Measurements from ENCODE around the gene PPP1R13B. TPM values are rescaled to one million over a fixed set of nuclear protein-coding genes. Genes with fewer than 3 reads are reported as not detected.

Gene PPP1R13B
- total RNA-seq, 1 experiment from 2014 or later, result 10.3 TPM

- TF ChIP-seq ZBTB21 (CRISPR knock-in tag; IDR thresholded peaks at IDR 0.05; ENCODE audit: borderline replicate concordance) (0 out of 2 replicates have a peak, but pooled peaks have one; percentile 54), MXD4 (CRISPR knock-in tag; IDR thresholded peaks at IDR 0.05; ENCODE audit: borderline replicate concordance) (no peak), ZNF121 (CRISPR knock-in tag; IDR thresholded peaks at IDR 0.05) (peak; percentile 96), USF2 (CRISPR knock-in tag; IDR thresholded peaks at IDR 0.05) (peak; percentile 17; the same call in 1 of the 2 replicates), ZNF281 (CRISPR knock-in tag; IDR thresholded peaks at IDR 0.05) (0 out of 2 replicates have a peak, but pooled peaks have one; percentile 13), ZSCAN18 (CRISPR knock-in tag; IDR thresholded peaks at IDR 0.05) (no peak), MLX (CRISPR knock-in tag; IDR thresholded peaks at IDR 0.05) (no peak), IRF1 (CRISPR knock-in tag; IDR thresholded peaks at IDR 0.05) (no peak)
These were observed 24.5 kb upstream of the PPP1R13B start (continued) for GRCh38 chr14:103871596-103872480.

GRCh38 chr14:103870891-103871595 lies 23.7 kb upstream of the PPP1R13B start:
- Mint-ChIP-seq H3K4me1 (peaks cover 11% of the 10 kb centered on the region), H3K27me3 (ENCODE audit: low read depth) (no peaks in the 10 kb centered on the region), H3K27ac (no peak overlapping the region), H3K9me3 (no peaks in the 10 kb centered on the region), H3K36me3 (no peaks in the 10 kb centered on the region), H3K4me3 (peak overlapping the region; percentile 55)
- ChIA-PET POLR2A (no interaction called here), CTCF (no interaction called here)
- ATAC-seq (no peak), DNase-seq (ENCODE audit: low spot score) (no peak)
- no peak for TF ChIP-seq ZNF281 (CRISPR knock-in tag; IDR thresholded peaks at IDR 0.05)
- no peak for TF ChIP-seq SOX15 (CRISPR knock-in tag; IDR thresholded peaks at IDR 0.05)
- TF ChIP-seq GTF2I (CRISPR knock-in tag; conservative IDR thresholded peaks at IDR 0.05), result no peak
- no peak for TF ChIP-seq USF1 (CRISPR knock-in tag; IDR thresholded peaks at IDR 0.05)
- no peak for TF ChIP-seq ZNF423 (CRISPR knock-in tag; IDR thresholded peaks at IDR 0.05)
- no peak for TF ChIP-seq FOXK1 (CRISPR knock-in tag; IDR thresholded peaks at IDR 0.05)
- no peak for TF ChIP-seq JUN (CRISPR knock-in tag; IDR thresholded peaks at IDR 0.05)
- no peak for TF ChIP-seq AFF4 (CRISPR knock-in tag; IDR thresholded peaks at IDR 0.05; ENCODE audit: borderline replicate concordance)
- no peak for TF ChIP-seq ESRRA (CRISPR knock-in tag; IDR thresholded peaks at IDR 0.05; ENCODE audit: borderline replicate concordance)

Data from WTC11 (cell line).